ENCODE results near the gene PDGFC. TPM values are rescaled to one million over a fixed set of nuclear protein-coding genes. Genes with fewer than 3 reads are reported as not detected.

The PDGFC gene
- total RNA-seq, 1 donor: 184 TPM

DNA sequence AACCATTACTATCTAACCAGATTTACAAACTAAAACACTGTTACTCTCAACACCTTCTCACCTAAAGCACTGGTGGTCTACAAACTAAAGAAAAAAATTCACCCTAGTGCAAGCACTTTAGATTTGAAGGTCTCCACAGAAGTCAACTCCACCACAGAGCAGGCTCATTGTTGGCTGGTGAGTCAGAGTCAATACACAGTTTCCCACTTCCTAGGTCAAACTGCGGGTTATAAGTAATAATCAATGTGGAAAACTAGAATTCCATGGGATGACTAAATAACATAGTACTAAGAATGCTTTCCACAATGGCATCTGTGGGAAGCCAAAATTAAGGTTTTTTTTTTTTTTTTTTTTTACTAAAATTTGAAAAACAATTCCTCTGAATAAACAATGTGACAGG is 191.8 kb downstream of the PDGFC start:
- H3K4me3 ChIP-seq (ENCODE audit: low read depth, low read length): no peak overlapping the region
- TF ChIP-seq CTCF (IDR thresholded peaks at IDR 0.05; ENCODE audit: insufficient read depth, low read depth, low read length): no peak
- peak; percentile 89 for DNase-seq (ENCODE audit: low read depth)

GRCh38 chr4:156779042-156779441 is 192.6 kb downstream of the PDGFC start:
- H3K4me3 ChIP-seq (ENCODE audit: low read depth, low read length): no peak overlapping the region
- DNase-seq (ENCODE audit: low read depth): no peak
- no peak for TF ChIP-seq CTCF (IDR thresholded peaks at IDR 0.05; ENCODE audit: insufficient read depth, low read depth, low read length)

GRCh38 chr4:156778606-156779005 is 193.0 kb downstream of the PDGFC start:
- no peak for TF ChIP-seq CTCF (IDR thresholded peaks at IDR 0.05; ENCODE audit: insufficient read depth, low read depth, low read length)
- no peak overlapping the region for H3K4me3 ChIP-seq (ENCODE audit: low read depth, low read length)
- peak; percentile 98 for DNase-seq (ENCODE audit: low read depth)

- TF ChIP-seq CTCF (IDR thresholded peaks at IDR 0.05; ENCODE audit: insufficient read depth, low read depth, low read length): no peak
- DNase-seq (ENCODE audit: low read depth): no peak
- H3K4me3 ChIP-seq (ENCODE audit: low read depth, low read length): no peak overlapping the region
These were observed 193.5 kb downstream of the PDGFC start for GRCh38 chr4:156778093-156778492.

DNA sequence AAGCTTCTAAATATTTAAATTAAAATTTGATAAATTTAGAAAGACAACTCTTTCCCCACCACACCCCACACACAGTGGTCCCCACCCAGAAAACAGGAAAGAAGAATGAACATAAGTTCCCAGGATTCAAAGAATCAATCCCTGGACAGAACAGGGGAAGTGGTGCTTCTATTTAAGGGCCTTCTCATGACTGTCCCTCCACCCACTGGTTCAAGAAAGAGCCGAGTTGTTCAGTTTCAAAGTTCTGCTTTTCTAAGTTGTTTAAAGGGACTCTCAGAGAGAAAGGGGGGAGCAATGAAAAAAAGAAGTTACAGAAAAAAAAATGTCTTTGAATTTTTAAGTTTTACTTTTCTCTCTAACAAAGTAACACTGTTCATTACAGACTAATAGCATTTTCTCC is 195.8 kb downstream of the PDGFC start:
- no peak for DNase-seq (ENCODE audit: low read depth)
- no peak overlapping the region for H3K4me3 ChIP-seq (ENCODE audit: low read depth, low read length)
- no peak for TF ChIP-seq CTCF (IDR thresholded peaks at IDR 0.05; ENCODE audit: insufficient read depth, low read depth, low read length)

- DNase-seq (ENCODE audit: low read depth): peak; percentile 88
- no peak for TF ChIP-seq CTCF (IDR thresholded peaks at IDR 0.05; ENCODE audit: insufficient read depth, low read depth, low read length)
- H3K4me3 ChIP-seq (ENCODE audit: low read depth, low read length): no peak overlapping the region
These were observed 197.2 kb downstream of the PDGFC start for GRCh38 chr4:156774422-156774821.

GRCh38 chr4:156773648-156774357 is 197.8 kb downstream of the PDGFC start:
- H3K4me3 ChIP-seq (ENCODE audit: low read depth, low read length): no peak overlapping the region
- no peak for TF ChIP-seq CTCF (IDR thresholded peaks at IDR 0.05; ENCODE audit: insufficient read depth, low read depth, low read length)
- no peak for DNase-seq (ENCODE audit: low read depth)
